WTC11 (cell line): ENCODE data around the gene PICALM. TPM values are rescaled to one million over a fixed set of nuclear protein-coding genes. Genes with fewer than 3 reads are reported as not detected.

Experiments
- ATAC-seq: fragments of 200-7000 bp; cut with Tn5 transposase; 2 replicates; pipeline ENCODE4 v1.10.0; 2021; ENCODE audit warnings: mild to moderate bottlenecking, moderate library complexity
- CTCF ChIA-PET: fragments of 300-600 bp; sonication (Branson Sonifier 250); formaldehyde crosslinking; loops from one replicate; lab custom pipeline; 2021; ENCODE audit warnings: antibody characterized with exemption; lab: Charles Lee
- POLR2A ChIA-PET: fragments of 350-600 bp; sonication (Branson Sonifier 250); formaldehyde crosslinking; loops from one replicate; lab custom pipeline; 2021; ENCODE audit warnings: antibody characterized with exemption; lab: Charles Lee
- DNase-seq: peaks from one replicate; pipeline ENCODE4 v3.0.0; 2021; ENCODE audit warnings: low spot score
- H3K27ac Mint-ChIP-seq: 2 replicates; pipeline ENCODE4 v1.8.0; 2021; ENCODE audit warnings: mixed read lengths
- H3K27me3 Mint-ChIP-seq: 2 replicates; pipeline ENCODE4 v1.8.0; 2021; ENCODE audit warnings: low read depth, mild to moderate bottlenecking, moderate library complexity, mixed read lengths
- H3K36me3 Mint-ChIP-seq: 2 replicates; pipeline ENCODE4 v1.8.0; 2021; ENCODE audit warnings: mixed read lengths
- H3K4me1 Mint-ChIP-seq: 2 replicates; pipeline ENCODE4 v1.8.0; 2022; ENCODE audit warnings: mixed read lengths
- H3K4me3 Mint-ChIP-seq: 2 replicates; pipeline ENCODE4 v1.8.0; 2021; ENCODE audit warnings: mild to moderate bottlenecking, moderate library complexity, mixed read lengths
- H3K9me3 Mint-ChIP-seq: 2 replicates; pipeline ENCODE4 v1.8.0; 2021; ENCODE audit warnings: mixed read lengths
- ATF1 ChIP-seq: sonication (generic); formaldehyde crosslinking; IDR thresholded peaks from 2 replicates; pipeline ENCODE4 v1.8.1; 2023; ENCODE audit warnings: mild to moderate bottlenecking, moderate library complexity, missing genetic modification reagents
- FOXK1 ChIP-seq: sonication (generic); formaldehyde crosslinking; IDR thresholded peaks from 2 replicates; pipeline ENCODE4 v1.8.0; 2022; ENCODE audit warnings: mild to moderate bottlenecking, moderate library complexity, missing genetic modification reagents
- IRF2 ChIP-seq: sonication (generic); formaldehyde crosslinking; IDR thresholded peaks from 2 replicates; pipeline ENCODE4 v1.8.0; 2022; ENCODE audit warnings: low read depth, missing genetic modification reagents, borderline replicate concordance
- JAZF1 ChIP-seq: fragments of 250-450 bp; sonication (Bioruptor Pico); IDR thresholded peaks from 2 replicates; pipeline ENCODE4 v1.9.0; 2021; ENCODE audit warnings: moderate library complexity, mild to moderate bottlenecking, inconsistent platforms
- JUN ChIP-seq: sonication (generic); formaldehyde crosslinking; IDR thresholded peaks from 2 replicates; pipeline ENCODE4 v1.8.0; 2023; ENCODE audit warnings: mild to moderate bottlenecking, missing genetic modification reagents
- MXD4 ChIP-seq: fragments of 250-450 bp; sonication (Bioruptor Pico); IDR thresholded peaks from 2 replicates; pipeline ENCODE4 v1.8.0; 2021; ENCODE audit warnings: mild to moderate bottlenecking, moderate library complexity, borderline replicate concordance
- OVOL2 ChIP-seq: fragments of 250-450 bp; sonication (Bioruptor Pico); IDR thresholded peaks from 2 replicates; pipeline ENCODE4 v1.9.0; 2021; ENCODE audit warnings: mild to moderate bottlenecking, borderline replicate concordance
- TEAD4 ChIP-seq: sonication (generic); formaldehyde crosslinking; IDR thresholded peaks from 2 replicates; pipeline ENCODE4 v1.8.0; 2022; ENCODE audit warnings: mild to moderate bottlenecking, missing genetic modification reagents
- ZNF219 ChIP-seq: sonication (generic); formaldehyde crosslinking; IDR thresholded peaks from 2 replicates; pipeline ENCODE4 v1.8.0; 2023; ENCODE audit warnings: missing genetic modification reagents, mild to moderate bottlenecking, borderline replicate concordance
- total RNA-seq: library from RNA; stranded (reverse); gene quantifications from 3 replicates; pipeline ENCODE4 v1.2.3, GENCODE V29; 2021
- TF ChIP-seq, protein P1 (sequence below): sonication (generic); formaldehyde crosslinking; IDR thresholded peaks from 2 replicates; pipeline ENCODE4 v1.8.1; 2023; ENCODE audit warnings: mild to moderate bottlenecking, missing genetic modification reagents
- TF ChIP-seq, protein P2 (sequence below): sonication (generic); formaldehyde crosslinking; IDR thresholded peaks from 2 replicates; pipeline ENCODE4 v1.8.1; 2022; ENCODE audit warnings: low read depth, missing genetic modification reagents, borderline replicate concordance
- TF ChIP-seq, protein P3 (sequence below): fragments of 250-450 bp; sonication (Bioruptor Pico); IDR thresholded peaks from 2 replicates; pipeline ENCODE4 v1.9.0; 2021; ENCODE audit warnings: mild to moderate bottlenecking
- TF ChIP-seq, protein P4 (sequence below): sonication (generic); formaldehyde crosslinking; IDR thresholded peaks from 2 replicates; pipeline ENCODE4 v1.8.1; 2022; ENCODE audit warnings: low read depth, mild to moderate bottlenecking, moderate library complexity, missing genetic modification reagents, borderline replicate concordance
- TF ChIP-seq, protein P5 (sequence below): sonication (generic); formaldehyde crosslinking; IDR thresholded peaks from 2 replicates; pipeline ENCODE4 v1.8.1; 2022; ENCODE audit warnings: mild to moderate bottlenecking, moderate library complexity, missing genetic modification reagents
- TF ChIP-seq, protein P6 (sequence below): sonication (generic); formaldehyde crosslinking; IDR thresholded peaks from 2 replicates; pipeline ENCODE4 v1.8.0; 2023; ENCODE audit warnings: missing genetic modification reagents, mild to moderate bottlenecking, borderline replicate concordance
- TF ChIP-seq, protein P7 (sequence below): fragments of 250-450 bp; sonication (Bioruptor Pico); IDR thresholded peaks from 2 replicates; pipeline ENCODE4 v1.9.0; 2021; ENCODE audit warnings: mild to moderate bottlenecking, borderline replicate concordance
- TF ChIP-seq, protein P8 (sequence below): sonication (generic); formaldehyde crosslinking; IDR thresholded peaks from 2 replicates; pipeline ENCODE4 v1.8.0; 2022; ENCODE audit warnings: mild to moderate bottlenecking, missing genetic modification reagents

The PICALM gene
- total RNA-seq, 1 experiment from 2014 or later = 69.9 TPM

DNA sequence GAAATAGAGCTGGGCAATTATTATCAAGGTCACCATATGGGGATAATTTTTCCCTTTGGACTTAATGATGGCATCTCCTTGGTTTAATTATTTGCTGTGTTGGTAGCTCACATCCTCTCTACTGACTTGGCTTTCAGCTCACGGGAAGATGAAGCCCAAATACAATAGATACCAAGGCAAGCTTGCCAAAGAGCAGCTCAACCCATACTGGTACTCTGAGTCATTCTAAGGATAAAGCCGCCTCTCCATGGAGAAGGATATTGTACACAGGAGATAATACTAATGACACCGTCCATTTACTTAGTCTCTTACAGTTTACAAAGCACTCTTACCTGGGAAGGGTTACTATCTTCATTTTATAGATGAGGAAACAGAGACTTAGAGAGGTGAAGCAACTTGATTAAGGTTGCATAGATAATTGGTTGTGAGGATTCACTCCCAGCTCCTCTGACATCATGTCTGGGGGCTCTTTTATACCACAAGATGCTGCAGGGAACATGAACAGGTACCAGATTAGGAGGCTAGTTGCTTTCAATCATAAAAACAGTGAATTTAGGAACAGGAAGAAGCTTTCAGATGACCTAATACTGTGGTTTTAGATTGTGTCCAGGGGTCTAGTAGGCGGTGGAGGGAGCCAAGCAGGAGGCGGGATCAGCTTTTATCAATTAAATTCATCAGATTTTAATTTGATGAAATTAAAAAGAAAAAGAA lies 48.3 kb upstream of the PICALM start:
- DNase-seq (no peak), ATAC-seq (no peak)
- no peaks in the 10 kb centered on the region for H3K27me3 Mint-ChIP-seq
- no peaks in the 10 kb centered on the region for H3K36me3 Mint-ChIP-seq
- TF ChIP-seq FOXK1 (CRISPR knock-in tag) (no peak), ATF1 (CRISPR knock-in tag) (no peak), TEAD4 (CRISPR knock-in tag) (no peak), OVOL2 (CRISPR knock-in tag) (no peak), MXD4 (no peak), IRF2 (CRISPR knock-in tag) (no peak), JUN (CRISPR knock-in tag) (no peak), ZNF219 (CRISPR knock-in tag) (no peak), JAZF1 (no peak)
- TF ChIP-seq, protein P1, sequence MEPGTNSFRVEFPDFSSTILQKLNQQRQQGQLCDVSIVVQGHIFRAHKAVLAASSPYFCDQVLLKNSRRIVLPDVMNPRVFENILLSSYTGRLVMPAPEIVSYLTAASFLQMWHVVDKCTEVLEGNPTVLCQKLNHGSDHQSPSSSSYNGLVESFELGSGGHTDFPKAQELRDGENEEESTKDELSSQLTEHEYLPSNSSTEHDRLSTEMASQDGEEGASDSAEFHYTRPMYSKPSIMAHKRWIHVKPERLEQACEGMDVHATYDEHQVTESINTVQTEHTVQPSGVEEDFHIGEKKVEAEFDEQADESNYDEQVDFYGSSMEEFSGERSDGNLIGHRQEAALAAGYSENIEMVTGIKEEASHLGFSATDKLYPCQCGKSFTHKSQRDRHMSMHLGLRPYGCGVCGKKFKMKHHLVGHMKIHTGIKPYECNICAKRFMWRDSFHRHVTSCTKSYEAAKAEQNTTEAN = no peak
- TF ChIP-seq, protein P2, sequence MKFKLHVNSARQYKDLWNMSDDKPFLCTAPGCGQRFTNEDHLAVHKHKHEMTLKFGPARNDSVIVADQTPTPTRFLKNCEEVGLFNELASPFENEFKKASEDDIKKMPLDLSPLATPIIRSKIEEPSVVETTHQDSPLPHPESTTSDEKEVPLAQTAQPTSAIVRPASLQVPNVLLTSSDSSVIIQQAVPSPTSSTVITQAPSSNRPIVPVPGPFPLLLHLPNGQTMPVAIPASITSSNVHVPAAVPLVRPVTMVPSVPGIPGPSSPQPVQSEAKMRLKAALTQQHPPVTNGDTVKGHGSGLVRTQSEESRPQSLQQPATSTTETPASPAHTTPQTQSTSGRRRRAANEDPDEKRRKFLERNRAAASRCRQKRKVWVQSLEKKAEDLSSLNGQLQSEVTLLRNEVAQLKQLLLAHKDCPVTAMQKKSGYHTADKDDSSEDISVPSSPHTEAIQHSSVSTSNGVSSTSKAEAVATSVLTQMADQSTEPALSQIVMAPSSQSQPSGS (CRISPR knock-in tag) = no peak
- TF ChIP-seq, protein P3, sequence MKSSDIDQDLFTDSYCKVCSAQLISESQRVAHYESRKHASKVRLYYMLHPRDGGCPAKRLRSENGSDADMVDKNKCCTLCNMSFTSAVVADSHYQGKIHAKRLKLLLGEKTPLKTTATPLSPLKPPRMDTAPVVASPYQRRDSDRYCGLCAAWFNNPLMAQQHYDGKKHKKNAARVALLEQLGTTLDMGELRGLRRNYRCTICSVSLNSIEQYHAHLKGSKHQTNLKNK = no peak
- TF ChIP-seq, protein P4, sequence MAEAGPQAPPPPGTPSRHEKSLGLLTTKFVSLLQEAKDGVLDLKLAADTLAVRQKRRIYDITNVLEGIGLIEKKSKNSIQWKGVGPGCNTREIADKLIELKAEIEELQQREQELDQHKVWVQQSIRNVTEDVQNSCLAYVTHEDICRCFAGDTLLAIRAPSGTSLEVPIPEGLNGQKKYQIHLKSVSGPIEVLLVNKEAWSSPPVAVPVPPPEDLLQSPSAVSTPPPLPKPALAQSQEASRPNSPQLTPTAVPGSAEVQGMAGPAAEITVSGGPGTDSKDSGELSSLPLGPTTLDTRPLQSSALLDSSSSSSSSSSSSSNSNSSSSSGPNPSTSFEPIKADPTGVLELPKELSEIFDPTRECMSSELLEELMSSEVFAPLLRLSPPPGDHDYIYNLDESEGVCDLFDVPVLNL (CRISPR knock-in tag) = no peak
- TF ChIP-seq, protein P5, sequence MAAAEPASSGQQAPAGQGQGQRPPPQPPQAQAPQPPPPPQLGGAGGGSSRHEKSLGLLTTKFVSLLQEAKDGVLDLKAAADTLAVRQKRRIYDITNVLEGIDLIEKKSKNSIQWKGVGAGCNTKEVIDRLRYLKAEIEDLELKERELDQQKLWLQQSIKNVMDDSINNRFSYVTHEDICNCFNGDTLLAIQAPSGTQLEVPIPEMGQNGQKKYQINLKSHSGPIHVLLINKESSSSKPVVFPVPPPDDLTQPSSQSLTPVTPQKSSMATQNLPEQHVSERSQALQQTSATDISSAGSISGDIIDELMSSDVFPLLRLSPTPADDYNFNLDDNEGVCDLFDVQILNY = no peak
- TF ChIP-seq, protein P6, sequence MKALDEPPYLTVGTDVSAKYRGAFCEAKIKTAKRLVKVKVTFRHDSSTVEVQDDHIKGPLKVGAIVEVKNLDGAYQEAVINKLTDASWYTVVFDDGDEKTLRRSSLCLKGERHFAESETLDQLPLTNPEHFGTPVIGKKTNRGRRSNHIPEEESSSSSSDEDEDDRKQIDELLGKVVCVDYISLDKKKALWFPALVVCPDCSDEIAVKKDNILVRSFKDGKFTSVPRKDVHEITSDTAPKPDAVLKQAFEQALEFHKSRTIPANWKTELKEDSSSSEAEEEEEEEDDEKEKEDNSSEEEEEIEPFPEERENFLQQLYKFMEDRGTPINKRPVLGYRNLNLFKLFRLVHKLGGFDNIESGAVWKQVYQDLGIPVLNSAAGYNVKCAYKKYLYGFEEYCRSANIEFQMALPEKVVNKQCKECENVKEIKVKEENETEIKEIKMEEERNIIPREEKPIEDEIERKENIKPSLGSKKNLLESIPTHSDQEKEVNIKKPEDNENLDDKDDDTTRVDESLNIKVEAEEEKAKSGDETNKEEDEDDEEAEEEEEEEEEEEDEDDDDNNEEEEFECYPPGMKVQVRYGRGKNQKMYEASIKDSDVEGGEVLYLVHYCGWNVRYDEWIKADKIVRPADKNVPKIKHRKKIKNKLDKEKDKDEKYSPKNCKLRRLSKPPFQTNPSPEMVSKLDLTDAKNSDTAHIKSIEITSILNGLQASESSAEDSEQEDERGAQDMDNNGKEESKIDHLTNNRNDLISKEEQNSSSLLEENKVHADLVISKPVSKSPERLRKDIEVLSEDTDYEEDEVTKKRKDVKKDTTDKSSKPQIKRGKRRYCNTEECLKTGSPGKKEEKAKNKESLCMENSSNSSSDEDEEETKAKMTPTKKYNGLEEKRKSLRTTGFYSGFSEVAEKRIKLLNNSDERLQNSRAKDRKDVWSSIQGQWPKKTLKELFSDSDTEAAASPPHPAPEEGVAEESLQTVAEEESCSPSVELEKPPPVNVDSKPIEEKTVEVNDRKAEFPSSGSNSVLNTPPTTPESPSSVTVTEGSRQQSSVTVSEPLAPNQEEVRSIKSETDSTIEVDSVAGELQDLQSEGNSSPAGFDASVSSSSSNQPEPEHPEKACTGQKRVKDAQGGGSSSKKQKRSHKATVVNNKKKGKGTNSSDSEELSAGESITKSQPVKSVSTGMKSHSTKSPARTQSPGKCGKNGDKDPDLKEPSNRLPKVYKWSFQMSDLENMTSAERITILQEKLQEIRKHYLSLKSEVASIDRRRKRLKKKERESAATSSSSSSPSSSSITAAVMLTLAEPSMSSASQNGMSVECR (CRISPR knock-in tag) = no peak
- TF ChIP-seq, protein P7, sequence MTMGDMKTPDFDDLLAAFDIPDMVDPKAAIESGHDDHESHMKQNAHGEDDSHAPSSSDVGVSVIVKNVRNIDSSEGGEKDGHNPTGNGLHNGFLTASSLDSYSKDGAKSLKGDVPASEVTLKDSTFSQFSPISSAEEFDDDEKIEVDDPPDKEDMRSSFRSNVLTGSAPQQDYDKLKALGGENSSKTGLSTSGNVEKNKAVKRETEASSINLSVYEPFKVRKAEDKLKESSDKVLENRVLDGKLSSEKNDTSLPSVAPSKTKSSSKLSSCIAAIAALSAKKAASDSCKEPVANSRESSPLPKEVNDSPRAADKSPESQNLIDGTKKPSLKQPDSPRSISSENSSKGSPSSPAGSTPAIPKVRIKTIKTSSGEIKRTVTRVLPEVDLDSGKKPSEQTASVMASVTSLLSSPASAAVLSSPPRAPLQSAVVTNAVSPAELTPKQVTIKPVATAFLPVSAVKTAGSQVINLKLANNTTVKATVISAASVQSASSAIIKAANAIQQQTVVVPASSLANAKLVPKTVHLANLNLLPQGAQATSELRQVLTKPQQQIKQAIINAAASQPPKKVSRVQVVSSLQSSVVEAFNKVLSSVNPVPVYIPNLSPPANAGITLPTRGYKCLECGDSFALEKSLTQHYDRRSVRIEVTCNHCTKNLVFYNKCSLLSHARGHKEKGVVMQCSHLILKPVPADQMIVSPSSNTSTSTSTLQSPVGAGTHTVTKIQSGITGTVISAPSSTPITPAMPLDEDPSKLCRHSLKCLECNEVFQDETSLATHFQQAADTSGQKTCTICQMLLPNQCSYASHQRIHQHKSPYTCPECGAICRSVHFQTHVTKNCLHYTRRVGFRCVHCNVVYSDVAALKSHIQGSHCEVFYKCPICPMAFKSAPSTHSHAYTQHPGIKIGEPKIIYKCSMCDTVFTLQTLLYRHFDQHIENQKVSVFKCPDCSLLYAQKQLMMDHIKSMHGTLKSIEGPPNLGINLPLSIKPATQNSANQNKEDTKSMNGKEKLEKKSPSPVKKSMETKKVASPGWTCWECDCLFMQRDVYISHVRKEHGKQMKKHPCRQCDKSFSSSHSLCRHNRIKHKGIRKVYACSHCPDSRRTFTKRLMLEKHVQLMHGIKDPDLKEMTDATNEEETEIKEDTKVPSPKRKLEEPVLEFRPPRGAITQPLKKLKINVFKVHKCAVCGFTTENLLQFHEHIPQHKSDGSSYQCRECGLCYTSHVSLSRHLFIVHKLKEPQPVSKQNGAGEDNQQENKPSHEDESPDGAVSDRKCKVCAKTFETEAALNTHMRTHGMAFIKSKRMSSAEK (CRISPR knock-in tag) = no peak
- TF ChIP-seq, protein P8, sequence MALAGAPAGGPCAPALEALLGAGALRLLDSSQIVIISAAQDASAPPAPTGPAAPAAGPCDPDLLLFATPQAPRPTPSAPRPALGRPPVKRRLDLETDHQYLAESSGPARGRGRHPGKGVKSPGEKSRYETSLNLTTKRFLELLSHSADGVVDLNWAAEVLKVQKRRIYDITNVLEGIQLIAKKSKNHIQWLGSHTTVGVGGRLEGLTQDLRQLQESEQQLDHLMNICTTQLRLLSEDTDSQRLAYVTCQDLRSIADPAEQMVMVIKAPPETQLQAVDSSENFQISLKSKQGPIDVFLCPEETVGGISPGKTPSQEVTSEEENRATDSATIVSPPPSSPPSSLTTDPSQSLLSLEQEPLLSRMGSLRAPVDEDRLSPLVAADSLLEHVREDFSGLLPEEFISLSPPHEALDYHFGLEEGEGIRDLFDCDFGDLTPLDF (CRISPR knock-in tag) = no peak
- no peak overlapping the region for H3K4me3 Mint-ChIP-seq
- CTCF ChIA-PET = interaction anchor here (1.8 kb wide), 1 partner anchor 76 kb away, joined by 4 read pairs; no protein-coding TSS in a partner anchor
- no peaks in the 10 kb centered on the region for H3K4me1 Mint-ChIP-seq
- no peaks in the 10 kb centered on the region for H3K9me3 Mint-ChIP-seq
- POLR2A ChIA-PET = no interaction called here
- H3K27ac Mint-ChIP-seq = no peak overlapping the region
